ENCODE data around the gene PRCC. TPM values are rescaled to one million over a fixed set of nuclear protein-coding genes. Genes with fewer than 3 reads are reported as not detected.

Gene PRCC
- total RNA-seq (10 to 100 TPM; 24.7 to 65.2 (median 50.9) TPM), polyA plus RNA-seq (10 to 100 TPM; 38.6 to 72.5 TPM)
- long read RNA-seq, donor 1, transcript PRCC-201 (7 exons, 2,105 nt) = major isoform, 149 of 180 reads
- long read RNA-seq, donor 1, partial matches to known transcripts = 11 of 180 reads
- long read RNA-seq, donor 1, other reads (novel, unspliced or antisense) = 20 of 180 reads
- long read RNA-seq, donor 2, transcript PRCC-201 (7 exons, 2,105 nt) = major isoform, 23 of 23 reads
- long read RNA-seq, donor 2, partial matches to known transcripts = 0 of 23 reads
- long read RNA-seq, donor 2, other reads (novel, unspliced or antisense) = 0 of 23 reads
- long read RNA-seq, donor 3, transcript PRCC-201 (7 exons, 2,105 nt) = major isoform, 103 of 119 reads
- long read RNA-seq, donor 3, partial matches to known transcripts = 9 of 119 reads
- long read RNA-seq, donor 3, other reads (novel, unspliced or antisense) = 7 of 119 reads

DNA sequence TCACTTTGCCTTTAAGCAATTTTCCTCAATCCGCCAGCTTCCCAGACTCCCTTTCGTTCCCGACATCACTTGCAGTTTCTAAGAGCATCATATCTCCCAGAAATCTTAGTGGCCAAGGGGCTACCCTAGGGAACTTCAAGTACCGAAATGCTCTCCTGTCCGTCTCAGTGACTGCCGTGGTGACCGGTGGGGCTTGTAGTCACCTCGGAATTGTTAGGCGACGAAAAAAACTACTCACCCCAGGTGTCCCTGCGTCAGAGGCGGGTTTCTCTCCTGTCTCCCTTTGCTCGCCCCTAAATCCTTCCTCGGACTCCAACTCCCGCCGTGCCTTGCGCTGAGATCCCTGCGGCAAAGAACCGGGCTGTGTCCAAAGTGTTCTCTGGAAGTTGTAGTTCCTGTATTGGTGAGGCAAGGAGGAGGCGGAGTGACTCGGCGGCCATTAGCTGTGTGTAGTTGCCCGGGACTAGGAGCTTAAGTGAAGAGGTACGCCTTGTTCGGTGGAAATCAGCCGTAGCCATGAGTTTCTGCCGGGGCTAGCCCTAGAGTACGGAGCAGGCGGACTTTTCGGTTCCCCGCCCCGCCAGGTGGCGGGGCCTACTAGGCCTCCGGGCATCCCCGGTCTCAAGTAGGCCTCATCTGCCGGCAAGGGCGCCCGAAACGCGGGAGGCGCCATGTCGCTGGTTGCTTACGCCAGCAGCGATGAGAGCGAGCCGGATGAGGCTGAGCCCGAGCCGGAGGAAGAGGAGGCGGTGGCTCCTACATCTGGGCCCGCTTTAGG, at the start of gene PRCC:
Gene PRCC (plus strand): TSS at position 435 of the 778 bp plus-strand sequence. CDS start 237 bp downstream, at position 672.
- peak within 1 kb of the TSS; percentile 70 to 83 for H3K27ac ChIP-seq
- no peaks in the 10 kb centered on the region for H3K4me1 ChIP-seq (ENCODE audit: insufficient read depth)
- peak; percentile 96 to 98 (median 97) for DNase-seq
- TF ChIP-seq POLR2A (IDR thresholded peaks at IDR 0.05) (peak; percentile 70), EP300 (IDR thresholded peaks at IDR 0.05) (no peak)
- TF ChIP-seq, protein P1, sequence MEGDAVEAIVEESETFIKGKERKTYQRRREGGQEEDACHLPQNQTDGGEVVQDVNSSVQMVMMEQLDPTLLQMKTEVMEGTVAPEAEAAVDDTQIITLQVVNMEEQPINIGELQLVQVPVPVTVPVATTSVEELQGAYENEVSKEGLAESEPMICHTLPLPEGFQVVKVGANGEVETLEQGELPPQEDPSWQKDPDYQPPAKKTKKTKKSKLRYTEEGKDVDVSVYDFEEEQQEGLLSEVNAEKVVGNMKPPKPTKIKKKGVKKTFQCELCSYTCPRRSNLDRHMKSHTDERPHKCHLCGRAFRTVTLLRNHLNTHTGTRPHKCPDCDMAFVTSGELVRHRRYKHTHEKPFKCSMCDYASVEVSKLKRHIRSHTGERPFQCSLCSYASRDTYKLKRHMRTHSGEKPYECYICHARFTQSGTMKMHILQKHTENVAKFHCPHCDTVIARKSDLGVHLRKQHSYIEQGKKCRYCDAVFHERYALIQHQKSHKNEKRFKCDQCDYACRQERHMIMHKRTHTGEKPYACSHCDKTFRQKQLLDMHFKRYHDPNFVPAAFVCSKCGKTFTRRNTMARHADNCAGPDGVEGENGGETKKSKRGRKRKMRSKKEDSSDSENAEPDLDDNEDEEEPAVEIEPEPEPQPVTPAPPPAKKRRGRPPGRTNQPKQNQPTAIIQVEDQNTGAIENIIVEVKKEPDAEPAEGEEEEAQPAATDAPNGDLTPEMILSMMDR (IDR thresholded peaks at IDR 0.05) = no peak
- H3K4me3 ChIP-seq = peak within 1 kb of the TSS; percentile 85
- intact Hi-C loops (cut with DNase I) = loop anchor here in 1 of 4 donors (2.0 kb wide), 1 partner anchor 26 kb away; the partner anchor contains the start of gene MRPL24
- H3K36me3 ChIP-seq = no peaks in the 10 kb centered on the region
- H3K9me3 ChIP-seq = no peaks in the 10 kb centered on the region
- H3K27me3 ChIP-seq = no peaks in the 10 kb centered on the region
- WGBS, 3 donors = 0% methylated on average over 34 to 50 of the region's 50 CpGs

- H3K4me3 ChIP-seq = no peak overlapping the region
- no peaks in the 10 kb centered on the region for H3K9me3 ChIP-seq
- no peak overlapping the region for H3K27ac ChIP-seq
- H3K4me1 ChIP-seq (ENCODE audit: insufficient read depth) = peaks cover 9% of the 10 kb centered on the region
- intact Hi-C loops (cut with DNase I) = no loop called here
- DNase-seq = no peak
- no peaks in the 10 kb centered on the region for H3K36me3 ChIP-seq
- H3K27me3 ChIP-seq = no peaks in the 10 kb centered on the region
- no peak for TF ChIP-seq EP300 (IDR thresholded peaks at IDR 0.05)
- TF ChIP-seq, protein P1 (IDR thresholded peaks at IDR 0.05) = no peak
- TF ChIP-seq POLR2A (IDR thresholded peaks at IDR 0.05) = no peak
- 49 to 67% (median 61%) methylated on average over 2 of the region's 2 CpGs for WGBS, 3 donors
Measured at GRCh38 chr1:156721131-156721530, 46.2 kb upstream of the PRCC start.

- 90 to 94% (median 91%) methylated on average over 4 of the region's 4 CpGs for WGBS, 3 donors
- DNase-seq = no peak
- peaks cover 10% of the 10 kb centered on the region for H3K4me1 ChIP-seq (ENCODE audit: insufficient read depth)
- no peak overlapping the region for H3K4me3 ChIP-seq
- no peak overlapping the region for H3K27ac ChIP-seq
- intact Hi-C loops (cut with DNase I) = no loop called here
- no peaks in the 10 kb centered on the region for H3K27me3 ChIP-seq
- H3K36me3 ChIP-seq = no peaks in the 10 kb centered on the region
- TF ChIP-seq EP300 (IDR thresholded peaks at IDR 0.05) (no peak), POLR2A (IDR thresholded peaks at IDR 0.05) (no peak)
- TF ChIP-seq, protein P1 (IDR thresholded peaks at IDR 0.05) = no peak
- no peaks in the 10 kb centered on the region for H3K9me3 ChIP-seq
Measured at GRCh38 chr1:156721535-156721934, 45.8 kb upstream of the PRCC start.

DNA sequence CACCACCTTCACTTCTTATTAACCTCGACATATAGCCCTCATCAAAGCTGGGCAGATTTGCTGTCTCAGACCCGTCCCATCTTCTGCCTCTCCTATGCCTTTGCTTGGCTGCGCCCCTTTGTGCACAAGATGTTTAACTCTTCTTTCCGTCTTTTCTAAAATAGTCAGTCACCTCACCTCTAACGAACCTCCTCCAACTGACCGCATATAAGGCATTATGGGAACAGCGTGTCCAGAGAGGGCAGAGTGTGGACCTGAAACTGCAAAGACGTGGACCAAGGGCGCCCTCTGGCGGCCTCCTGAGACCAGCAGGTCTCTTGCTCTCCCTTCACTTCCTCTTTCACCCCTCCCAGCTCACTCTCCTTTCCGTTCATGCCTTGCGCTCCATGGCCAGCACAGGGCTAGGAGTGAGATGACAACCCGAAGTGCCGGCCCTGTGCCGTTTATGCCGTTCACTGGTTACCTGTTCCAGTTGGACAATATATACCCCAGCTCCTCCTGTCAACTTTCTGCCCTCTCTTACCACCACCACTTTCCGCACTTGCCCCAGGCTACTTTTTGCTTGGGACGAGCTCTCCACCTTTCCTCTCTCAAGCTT, 41.6 kb upstream of the PRCC start:
- intact Hi-C loops (cut with DNase I) = loop anchor here (1.0 to 2.0 kb wide), 3 partner anchors 35 to 37 kb away; no protein-coding TSS in a partner anchor
- Histone ChIP-seq H3K4me1 (ENCODE audit: insufficient read depth) (peaks cover 16% of the 10 kb centered on the region), H3K36me3 (no peaks in the 10 kb centered on the region), H3K27me3 (no peaks in the 10 kb centered on the region), H3K27ac (no peak overlapping the region), H3K9me3 (no peaks in the 10 kb centered on the region), H3K4me3 (peak overlapping the region; percentile 24)
- 7 to 9% (median 8%) methylated on average over 18 of the region's 18 CpGs for WGBS, 3 donors
- TF ChIP-seq, protein P1 (IDR thresholded peaks at IDR 0.05) = peak; percentile 83 to 94 (median 93)
- no peak for TF ChIP-seq POLR2A (IDR thresholded peaks at IDR 0.05)
- DNase-seq = peak; percentile 83 to 93 (median 90)
